ENCODE results near the gene RAB40C.

- TF ChIP-seq TCF4 (CRISPR knock-in tag; IDR thresholded peaks at IDR 0.05; ENCODE audit: borderline replicate concordance) (no peak), SNAI2 (CRISPR knock-in tag; IDR thresholded peaks at IDR 0.05) (no peak), OSR1 (CRISPR knock-in tag; IDR thresholded peaks at IDR 0.05) (no peak), CREB5 (CRISPR knock-in tag; IDR thresholded peaks at IDR 0.05; ENCODE audit: low read depth) (no peak), ARNTL (CRISPR knock-in tag; IDR thresholded peaks at IDR 0.05; ENCODE audit: borderline replicate concordance, low read depth) (no peak), CSRNP3 (CRISPR knock-in tag; IDR thresholded peaks at IDR 0.05) (no peak), RARB (CRISPR knock-in tag; IDR thresholded peaks at IDR 0.05) (no peak), PATZ1 (CRISPR knock-in tag; IDR thresholded peaks at IDR 0.05; ENCODE audit: borderline replicate concordance) (no peak), TOX (CRISPR knock-in tag; IDR thresholded peaks at IDR 0.05; ENCODE audit: borderline replicate concordance) (no peak), BACH2 (CRISPR knock-in tag; IDR thresholded peaks at IDR 0.05; ENCODE audit: borderline replicate concordance) (no peak)
Observed at GRCh38 chr16:568401-569258, 21.2 kb upstream of the RAB40C start.
